K562 (cell line): ENCODE measurements around the gene ZNF487. TPM values are rescaled to one million over a fixed set of nuclear protein-coding genes. Genes with fewer than 3 reads are reported as not detected.
A peak's percentile ranks its signal among the peaks of the same experiment; 100 is the strongest.

ENCODE experiments used
- DLX4 ChIP-seq: fragments of 250-450 bp; sonication (Bioruptor Pico); IDR thresholded peaks from 2 replicates; pipeline ENCODE4 v1.6.1; 2021; ENCODE audit warnings: mild to moderate bottlenecking
- GATA2 ChIP-seq: sonication (generic); formaldehyde crosslinking; IDR thresholded peaks from 2 replicates; pipeline ENCODE4 v1.4.0; 2020; ENCODE audit warnings: mild to moderate bottlenecking, missing genetic modification reagents
- HDGF ChIP-seq: fragments of 450-650 bp; IDR thresholded peaks from 2 replicates; pipeline ENCODE4 v1.6.1; 2016
- HMG20A ChIP-seq: fragments of 450-650 bp; formaldehyde crosslinking; conservative IDR thresholded peaks from 2 replicates; pipeline ENCODE4 v1.4.0; 2020; ENCODE audit warnings: mild to moderate bottlenecking, mixed read lengths
- IRF1 ChIP-seq: sonication (generic); formaldehyde crosslinking; IDR thresholded peaks from 2 replicates; pipeline ENCODE4 v1.8.0; 2022; ENCODE audit warnings: missing genetic modification reagents, mild to moderate bottlenecking, borderline replicate concordance
- LCOR ChIP-seq: sonication (generic); formaldehyde crosslinking; IDR thresholded peaks from 2 replicates; pipeline ENCODE4 v1.8.0; 2022; ENCODE audit warnings: mild to moderate bottlenecking, missing genetic modification reagents
- MCM2 ChIP-seq: fragments of 450-650 bp; IDR thresholded peaks from 2 replicates; pipeline ENCODE4 v1.6.1; 2017; ENCODE audit warnings: low read depth, mild to moderate bottlenecking
- MYNN ChIP-seq, 2 experiments: sonication (generic); formaldehyde crosslinking in 1 of 2; IDR thresholded peaks; 2 replicates each; pipeline versions ENCODE4 v1.5.0 to v1.6.1; 2016 to 2020; ENCODE audit warnings: antibody characterized with exemption in 1 of 2, missing genetic modification reagents in 1 of 2
- RBM39 ChIP-seq: fragments of 200-400 bp; formaldehyde crosslinking; optimal IDR thresholded peaks from 2 replicates; pipeline ENCODE3; 2018; ENCODE audit warnings: low read depth, low read length
- SMARCA5 ChIP-seq: fragments of 450-650 bp; IDR thresholded peaks from 2 replicates; pipeline ENCODE4 v1.6.1; 2016
- SMARCC2 ChIP-seq: fragments of 450-650 bp; IDR thresholded peaks from 2 replicates; pipeline ENCODE4 v1.6.1; 2017; ENCODE audit warnings: antibody characterized with exemption, moderate library complexity, mild to moderate bottlenecking, low read depth
- ZNF23 ChIP-seq: fragments of 250-450 bp; sonication (Bioruptor Pico); IDR thresholded peaks from 2 replicates; pipeline ENCODE4 v1.4.0; 2020; ENCODE audit warnings: mild to moderate bottlenecking
- ZNF668 ChIP-seq: fragments of 250-450 bp; sonication (Bioruptor Pico); IDR thresholded peaks from 2 replicates; pipeline ENCODE4 v1.8.0; 2022; ENCODE audit warnings: mild to moderate bottlenecking, inconsistent platforms
- ZNF717 ChIP-seq: fragments of 250-450 bp; sonication (Bioruptor Pico); IDR thresholded peaks from 2 replicates; pipeline ENCODE4 v1.5.0; 2021
- polyA plus RNA-seq, 8 experiments: library from polyadenylated mRNA; depleted of rRNA in 4 of 8; stranded (reverse) in 5 of 8; unstranded in 3 of 8; fragments of >200 nt; fragmentation: Nextera tagmentation in 2 of 8; fragmentation: Illumina TruSeq in 1 of 8; extraction: Ambion mirVana in 2 of 8; extraction: Trizol in 1 of 8; gene quantifications; 2 replicates each; pipeline versions ENCODE4 v1.2.1 to v1.2.3, GENCODE V29; 2011 to 2014; ENCODE audit warnings: inconsistent platforms in 1 of 8, missing spikeins in 1 of 8
- total RNA-seq, 7 experiments: library from RNA; depleted of rRNA in 6 of 7; stranded (reverse); fragments of >200 nt in 6 of 7; fragmentation: Illumina TruSeq in 2 of 7; extraction: Trizol in 2 of 7; gene quantifications; 2 replicates each; pipeline versions ENCODE4 v1.2.1 to v1.2.3, GENCODE V29; 2011 to 2021; ENCODE audit warnings: low replicate concordance in 1 of 7
- TF ChIP-seq, protein P1 (sequence below), 2 experiments: fragments of 450-650 bp in 1 of 2; IDR thresholded peaks; 2 replicates each; pipeline ENCODE4 v1.6.1; 2011 to 2017; ENCODE audit warnings: low read depth in 2 of 2, antibody characterized with exemption in 1 of 2, borderline replicate concordance in 1 of 2, low read length in 1 of 2, mild to moderate bottlenecking in 1 of 2, mixed read lengths in 1 of 2; ENCODE audit not compliant: control insufficient read depth in 1 of 2
- TF ChIP-seq, protein P2 (sequence below): sonication (generic); formaldehyde crosslinking; IDR thresholded peaks from 2 replicates; pipeline ENCODE4 v1.8.0; 2022; ENCODE audit warnings: mild to moderate bottlenecking, missing genetic modification reagents

The ZNF487 gene
- total and polyA plus RNA-seq, 9 of the 15 experiments (the other 6 are each of a cell fraction or from before 2014, with no cell fraction given), result 1.9 to 6.5 (median 4.2) TPM

- TF ChIP-seq DLX4 (CRISPR knock-in tag) (no peak), SMARCA5 (no peak), LCOR (CRISPR knock-in tag) (peak; percentile 67; the same call in 1 of the 2 replicates), ZNF668 (CRISPR knock-in tag) (no peak), SMARCC2 (no peak), MYNN (IDR thresholded peaks at IDR 0.05) (peak; percentile 91; the same call in 1 of the 2 replicates), MYNN (CRISPR knock-in tag; IDR thresholded peaks at IDR 0.05) (no peak), IRF1 (CRISPR knock-in tag) (peak; percentile 94; the same call in 1 of the 2 replicates), ZNF717 (no peak), ZNF23 (CRISPR knock-in tag) (no peak), HDGF (no peak), GATA2 (no peak), RBM39 (no peak), HMG20A (CRISPR knock-in tag) (no peak), MCM2 (no peak)
- TF ChIP-seq, protein P1, sequence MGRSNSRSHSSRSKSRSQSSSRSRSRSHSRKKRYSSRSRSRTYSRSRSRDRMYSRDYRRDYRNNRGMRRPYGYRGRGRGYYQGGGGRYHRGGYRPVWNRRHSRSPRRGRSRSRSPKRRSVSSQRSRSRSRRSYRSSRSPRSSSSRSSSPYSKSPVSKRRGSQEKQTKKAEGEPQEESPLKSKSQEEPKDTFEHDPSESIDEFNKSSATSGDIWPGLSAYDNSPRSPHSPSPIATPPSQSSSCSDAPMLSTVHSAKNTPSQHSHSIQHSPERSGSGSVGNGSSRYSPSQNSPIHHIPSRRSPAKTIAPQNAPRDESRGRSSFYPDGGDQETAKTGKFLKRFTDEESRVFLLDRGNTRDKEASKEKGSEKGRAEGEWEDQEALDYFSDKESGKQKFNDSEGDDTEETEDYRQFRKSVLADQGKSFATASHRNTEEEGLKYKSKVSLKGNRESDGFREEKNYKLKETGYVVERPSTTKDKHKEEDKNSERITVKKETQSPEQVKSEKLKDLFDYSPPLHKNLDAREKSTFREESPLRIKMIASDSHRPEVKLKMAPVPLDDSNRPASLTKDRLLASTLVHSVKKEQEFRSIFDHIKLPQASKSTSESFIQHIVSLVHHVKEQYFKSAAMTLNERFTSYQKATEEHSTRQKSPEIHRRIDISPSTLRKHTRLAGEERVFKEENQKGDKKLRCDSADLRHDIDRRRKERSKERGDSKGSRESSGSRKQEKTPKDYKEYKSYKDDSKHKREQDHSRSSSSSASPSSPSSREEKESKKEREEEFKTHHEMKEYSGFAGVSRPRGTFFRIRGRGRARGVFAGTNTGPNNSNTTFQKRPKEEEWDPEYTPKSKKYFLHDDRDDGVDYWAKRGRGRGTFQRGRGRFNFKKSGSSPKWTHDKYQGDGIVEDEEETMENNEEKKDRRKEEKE (IDR thresholded peaks at IDR 0.05; ENCODE audit: borderline replicate concordance in 1 of 2, control insufficient read depth in 1 of 2, low read depth in 2 of 2, low read length in 1 of 2), result no peak
- TF ChIP-seq, protein P2, sequence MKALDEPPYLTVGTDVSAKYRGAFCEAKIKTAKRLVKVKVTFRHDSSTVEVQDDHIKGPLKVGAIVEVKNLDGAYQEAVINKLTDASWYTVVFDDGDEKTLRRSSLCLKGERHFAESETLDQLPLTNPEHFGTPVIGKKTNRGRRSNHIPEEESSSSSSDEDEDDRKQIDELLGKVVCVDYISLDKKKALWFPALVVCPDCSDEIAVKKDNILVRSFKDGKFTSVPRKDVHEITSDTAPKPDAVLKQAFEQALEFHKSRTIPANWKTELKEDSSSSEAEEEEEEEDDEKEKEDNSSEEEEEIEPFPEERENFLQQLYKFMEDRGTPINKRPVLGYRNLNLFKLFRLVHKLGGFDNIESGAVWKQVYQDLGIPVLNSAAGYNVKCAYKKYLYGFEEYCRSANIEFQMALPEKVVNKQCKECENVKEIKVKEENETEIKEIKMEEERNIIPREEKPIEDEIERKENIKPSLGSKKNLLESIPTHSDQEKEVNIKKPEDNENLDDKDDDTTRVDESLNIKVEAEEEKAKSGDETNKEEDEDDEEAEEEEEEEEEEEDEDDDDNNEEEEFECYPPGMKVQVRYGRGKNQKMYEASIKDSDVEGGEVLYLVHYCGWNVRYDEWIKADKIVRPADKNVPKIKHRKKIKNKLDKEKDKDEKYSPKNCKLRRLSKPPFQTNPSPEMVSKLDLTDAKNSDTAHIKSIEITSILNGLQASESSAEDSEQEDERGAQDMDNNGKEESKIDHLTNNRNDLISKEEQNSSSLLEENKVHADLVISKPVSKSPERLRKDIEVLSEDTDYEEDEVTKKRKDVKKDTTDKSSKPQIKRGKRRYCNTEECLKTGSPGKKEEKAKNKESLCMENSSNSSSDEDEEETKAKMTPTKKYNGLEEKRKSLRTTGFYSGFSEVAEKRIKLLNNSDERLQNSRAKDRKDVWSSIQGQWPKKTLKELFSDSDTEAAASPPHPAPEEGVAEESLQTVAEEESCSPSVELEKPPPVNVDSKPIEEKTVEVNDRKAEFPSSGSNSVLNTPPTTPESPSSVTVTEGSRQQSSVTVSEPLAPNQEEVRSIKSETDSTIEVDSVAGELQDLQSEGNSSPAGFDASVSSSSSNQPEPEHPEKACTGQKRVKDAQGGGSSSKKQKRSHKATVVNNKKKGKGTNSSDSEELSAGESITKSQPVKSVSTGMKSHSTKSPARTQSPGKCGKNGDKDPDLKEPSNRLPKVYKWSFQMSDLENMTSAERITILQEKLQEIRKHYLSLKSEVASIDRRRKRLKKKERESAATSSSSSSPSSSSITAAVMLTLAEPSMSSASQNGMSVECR (CRISPR knock-in tag), result peak; percentile 80; the same call in 1 of the 2 replicates
These were observed 39.8 kb upstream of the ZNF487 start (continued) for GRCh38 chr10:43396928-43397624.
